ENCODE measurements around the gene CCNI2. TPM values are rescaled to one million over a fixed set of nuclear protein-coding genes. Genes with fewer than 3 reads are reported as not detected.

The CCNI2 gene
- total and polyA plus RNA-seq, 7 experiments from 2014 or later: 2.4 to 44.9 (median 5.0) TPM

DNA sequence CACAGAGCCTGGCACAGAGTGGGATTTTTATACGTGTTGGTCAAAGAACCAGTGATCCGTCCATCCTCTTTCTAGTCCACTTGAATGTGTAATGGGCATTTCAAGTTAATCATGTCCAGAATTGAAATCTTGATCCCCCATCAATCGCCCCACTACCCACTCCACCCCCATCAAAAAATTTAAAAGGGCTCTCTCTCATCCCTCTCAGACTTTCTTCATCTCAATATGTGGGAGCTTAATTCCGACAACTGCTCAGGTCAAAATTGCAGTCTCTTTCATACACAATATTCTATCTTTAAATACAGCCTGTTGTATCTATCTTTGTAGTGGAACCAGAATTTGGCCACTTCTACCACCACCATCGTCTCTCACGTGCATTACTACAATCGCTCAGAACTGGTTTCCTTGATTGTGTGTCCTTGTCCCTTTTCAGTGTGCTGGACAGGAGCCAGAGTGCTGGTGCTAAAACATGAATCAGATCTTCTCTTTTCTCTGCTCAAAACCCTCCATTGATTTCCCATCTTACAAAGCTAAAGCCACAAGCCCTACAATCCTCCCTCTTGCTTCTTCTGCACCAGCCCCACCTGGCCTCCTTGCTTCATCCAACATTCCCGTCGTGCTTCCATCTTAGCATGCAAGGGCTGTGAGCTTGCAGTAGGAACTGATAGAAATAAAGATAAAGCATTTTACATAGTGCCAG is 9.1 kb upstream of the CCNI2 start:
- DNase-seq (no peak), ATAC-seq (no peak)
- intact Hi-C loops (cut with micrococcal nuclease): loop anchor here (1.0 to 10.0 kb wide), 16 partner anchors 9 to 1999 kb away; partner anchors contain the start of genes CCNI2 (in 2 of the 2), GDF9 (in 2 of the 2), RAD50 (in 2 of the 2) and SEPTIN8 (in 2 of the 2)
- H3K9me3 Mint-ChIP-seq: peaks cover 0 to 1% (median 0%) of the 10 kb centered on the region in 11 donors
- Histone ChIP-seq H3K4me3 (ENCODE audit: low read length) (peak overlapping the region; percentile 96), H3K4me1 (ENCODE audit: control insufficient read depth in 2 of 2, insufficient read depth in 2 of 2, low read length in 2 of 2) (peaks cover 13 to 18% of the 10 kb centered on the region in 2 donors), H3K36me3 (ENCODE audit: control insufficient read depth in 2 of 3, insufficient read depth in 3 of 3, low read length in 3 of 3) (peaks cover 0 to 3% (median 0%) of the 10 kb centered on the region in 3 experiments), H3K9me3 (ENCODE audit: control insufficient read depth in 2 of 3, low read length in 3 of 3) (no peaks in the 10 kb centered on the region), H3K27me3 (ENCODE audit: control insufficient read depth in 2 of 2, insufficient read depth in 2 of 2, low read length in 2 of 2) (no peaks in the 10 kb centered on the region), H3K27ac (ENCODE audit: low read depth, low read length) (peak overlapping the region; percentile 78)
- ChIA-PET POLR2A (interaction anchor here (0.6 to 2.7 kb wide), 7 partner anchors 9 to 1192 kb away, joined by 3 to 48 read pairs (median 3); partner anchors contain the start of genes CCNI2, GDF9, RAD50 and SLC22A5), CTCF (interaction anchor here (0.8 to 1.5 kb wide), 4 partner anchors 8 to 132 kb away, joined by 4 read pairs; partner anchors contain the start of gene CCNI2)
- peaks cover 0 to 22% (median 5%) of the 10 kb centered on the region in 5 donors for H3K27me3 Mint-ChIP-seq
- peaks cover 0 to 9% (median 7%) of the 10 kb centered on the region in 5 donors for H3K36me3 Mint-ChIP-seq
- peaks cover 14 to 50% (median 36%) of the 10 kb centered on the region in 7 donors for H3K4me1 Mint-ChIP-seq
- H3K4me3 Mint-ChIP-seq: peak overlapping the region; percentile 87 to 94 (median 92)
- peak overlapping the region; percentile 84 to 94 (median 92) for H3K27ac Mint-ChIP-seq

DNA sequence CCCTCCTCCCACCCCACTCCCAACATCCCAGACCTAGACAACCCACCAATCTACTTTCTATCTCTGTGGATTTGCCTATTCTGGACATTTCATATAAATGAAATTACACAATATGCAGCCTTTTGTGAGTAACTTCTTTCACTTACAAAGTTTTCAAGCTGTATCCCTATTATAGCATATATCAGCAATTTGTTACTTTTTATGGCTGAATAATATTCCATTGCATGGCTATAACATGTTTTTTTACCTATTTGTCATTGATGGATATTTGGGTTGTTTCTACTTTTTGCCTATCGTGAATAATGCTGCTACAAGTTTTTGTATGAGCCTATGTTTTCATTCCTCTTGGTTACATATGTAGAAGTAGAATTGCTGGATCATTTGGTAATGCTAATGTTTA is 8.0 kb upstream of the CCNI2 start:
- intact Hi-C loops (cut with micrococcal nuclease): loop anchor here (5.0 to 10.0 kb wide), 5 partner anchors 128 to 1998 kb away; partner anchors contain the start of genes CAMLG (in 1 of the 2), FNIP1 (in 1 of the 2), GDF9 (in 1 of the 2) and RAPGEF6 (in 1 of the 2)
- Mint-ChIP-seq H3K9me3 (peaks cover 0 to 1% (median 0%) of the 10 kb centered on the region in 11 donors), H3K36me3 (peaks cover 0 to 2% (median 0%) of the 10 kb centered on the region in 5 donors), H3K4me1 (peaks cover 14 to 41% (median 32%) of the 10 kb centered on the region in 7 donors), H3K4me3 (no peak overlapping the region), H3K27me3 (peaks cover 0 to 22% (median 8%) of the 10 kb centered on the region in 5 donors), H3K27ac (peak overlapping the region in 1 of 9 donors; percentile 92)
- Histone ChIP-seq H3K27ac (ENCODE audit: low read depth, low read length) (no peak overlapping the region), H3K4me3 (ENCODE audit: low read length) (no peak overlapping the region), H3K9me3 (ENCODE audit: control insufficient read depth in 2 of 3, low read length in 3 of 3) (no peaks in the 10 kb centered on the region), H3K4me1 (ENCODE audit: control insufficient read depth in 2 of 2, insufficient read depth in 2 of 2, low read length in 2 of 2) (peaks cover 13 to 18% of the 10 kb centered on the region in 2 donors), H3K36me3 (ENCODE audit: control insufficient read depth in 2 of 3, insufficient read depth in 3 of 3, low read length in 3 of 3) (peaks cover 0 to 3% (median 0%) of the 10 kb centered on the region in 3 experiments), H3K27me3 (ENCODE audit: control insufficient read depth in 2 of 2, insufficient read depth in 2 of 2, low read length in 2 of 2) (no peaks in the 10 kb centered on the region)
- CTCF ChIA-PET: no interaction called here
- DNase-seq: no peak
- POLR2A ChIA-PET: interaction anchor here (2.7 kb wide), 1 partner anchor 8 kb away, joined by 48 read pairs; the partner anchor contains the start of gene CCNI2
- ATAC-seq: no peak

DNA sequence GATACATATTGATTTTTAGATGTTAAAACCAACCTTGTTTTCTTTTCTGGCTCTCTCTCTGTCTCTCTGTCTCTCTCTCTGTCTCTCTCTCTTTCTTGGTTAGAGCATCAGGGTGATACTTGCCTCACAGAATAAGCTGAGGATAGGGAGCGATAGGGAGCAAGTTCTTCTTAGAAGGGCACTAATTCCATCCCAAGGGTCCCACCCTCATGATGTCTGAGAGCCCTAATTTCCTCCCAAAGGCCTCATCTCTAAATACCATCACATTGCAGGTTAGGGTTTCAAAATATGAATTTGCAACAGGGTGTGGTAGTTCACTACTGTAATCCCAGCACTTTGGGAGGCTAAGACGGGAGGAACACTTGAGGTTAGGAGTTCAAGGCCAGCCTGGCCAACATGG is 5.1 kb upstream of the CCNI2 start:
- peaks cover 0 to 20% (median 17%) of the 10 kb centered on the region in 7 donors for H3K4me1 Mint-ChIP-seq
- peaks cover 0 to 3% (median 0%) of the 10 kb centered on the region in 11 donors for H3K9me3 Mint-ChIP-seq
- H3K4me3 Mint-ChIP-seq: no peak overlapping the region
- H3K36me3 ChIP-seq (ENCODE audit: control insufficient read depth in 2 of 3, insufficient read depth in 3 of 3, low read length in 3 of 3): peaks cover 0 to 3% (median 0%) of the 10 kb centered on the region in 3 experiments
- H3K9me3 ChIP-seq (ENCODE audit: control insufficient read depth in 2 of 3, low read length in 3 of 3): no peaks in the 10 kb centered on the region
- POLR2A ChIA-PET: no interaction called here
- H3K27me3 ChIP-seq (ENCODE audit: control insufficient read depth in 2 of 2, insufficient read depth in 2 of 2, low read length in 2 of 2): no peaks in the 10 kb centered on the region
- no peak for ATAC-seq
- peaks cover 0 to 36% (median 9%) of the 10 kb centered on the region in 5 donors for H3K27me3 Mint-ChIP-seq
- no peak overlapping the region for H3K27ac Mint-ChIP-seq
- H3K27ac ChIP-seq (ENCODE audit: low read depth, low read length): no peak overlapping the region
- no peak for DNase-seq
- H3K36me3 Mint-ChIP-seq: peaks cover 0 to 2% (median 0%) of the 10 kb centered on the region in 5 donors
- CTCF ChIA-PET: no interaction called here
- H3K4me3 ChIP-seq (ENCODE audit: low read length): no peak overlapping the region
- H3K4me1 ChIP-seq (ENCODE audit: control insufficient read depth in 2 of 2, insufficient read depth in 2 of 2, low read length in 2 of 2): peaks cover 4% of the 10 kb centered on the region in 2 donors
- intact Hi-C loops (cut with micrococcal nuclease): no loop called here

DNA sequence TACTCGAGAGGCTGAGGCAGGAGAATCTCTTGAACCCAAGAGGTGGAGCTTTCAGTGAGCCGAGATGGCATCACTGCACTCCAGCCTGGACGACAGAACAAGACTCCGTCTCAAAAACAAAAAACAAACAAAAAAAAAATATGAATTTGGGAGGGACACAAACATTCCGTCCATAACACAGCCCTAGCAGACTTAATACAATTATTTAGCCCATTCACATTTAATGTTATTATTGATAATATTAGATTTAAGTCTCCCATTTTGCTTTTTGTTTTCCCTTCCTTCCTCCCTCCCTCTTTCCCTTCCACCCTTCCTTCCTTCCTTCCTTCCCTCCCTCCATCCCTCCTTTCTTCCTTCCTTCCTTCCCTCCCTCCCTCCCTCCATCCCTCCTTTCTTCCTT is 4.6 kb upstream of the CCNI2 start:
- Mint-ChIP-seq H3K4me1 (peaks cover 0 to 17% (median 14%) of the 10 kb centered on the region in 7 donors), H3K4me3 (no peak overlapping the region), H3K9me3 (peaks cover 0 to 3% (median 0%) of the 10 kb centered on the region in 11 donors), H3K27me3 (peaks cover 0 to 36% (median 9%) of the 10 kb centered on the region in 5 donors), H3K36me3 (peaks cover 0 to 2% (median 0%) of the 10 kb centered on the region in 5 donors), H3K27ac (no peak overlapping the region)
- intact Hi-C loops (cut with micrococcal nuclease): no loop called here
- ATAC-seq (no peak), DNase-seq (no peak)
- H3K27ac ChIP-seq (ENCODE audit: low read depth, low read length): no peak overlapping the region
- ChIA-PET POLR2A (no interaction called here), CTCF (no interaction called here)
- H3K9me3 ChIP-seq (ENCODE audit: control insufficient read depth in 2 of 3, low read length in 3 of 3): no peaks in the 10 kb centered on the region
- no peaks in the 10 kb centered on the region for H3K27me3 ChIP-seq (ENCODE audit: control insufficient read depth in 2 of 2, insufficient read depth in 2 of 2, low read length in 2 of 2)
- H3K4me3 ChIP-seq (ENCODE audit: low read length): no peak overlapping the region
- peaks cover 4% of the 10 kb centered on the region in 2 donors for H3K4me1 ChIP-seq (ENCODE audit: control insufficient read depth in 2 of 2, insufficient read depth in 2 of 2, low read length in 2 of 2)
- H3K36me3 ChIP-seq (ENCODE audit: control insufficient read depth in 2 of 3, insufficient read depth in 3 of 3, low read length in 3 of 3): no peaks in the 10 kb centered on the region

DNA sequence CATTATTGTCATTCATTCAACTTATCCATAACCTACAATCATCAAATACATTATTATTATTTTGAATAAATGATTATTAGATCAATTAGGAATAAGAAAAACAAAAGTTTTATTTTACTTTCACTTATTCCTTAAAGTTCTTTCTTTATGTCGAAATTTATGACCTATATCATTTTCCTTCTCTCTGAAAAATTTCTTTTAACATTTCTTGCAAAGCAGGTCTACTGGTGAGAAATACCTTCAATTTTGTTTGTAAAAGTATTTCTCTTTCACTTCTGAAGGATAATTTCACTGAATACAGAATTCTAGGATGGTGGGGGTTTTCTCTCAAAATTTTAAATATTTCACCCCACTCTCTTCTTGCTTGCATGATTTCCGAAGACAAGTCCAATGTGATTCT is 2.6 kb upstream of the CCNI2 start:
- ATAC-seq (no peak), DNase-seq (no peak)
- H3K9me3 ChIP-seq (ENCODE audit: control insufficient read depth in 2 of 3, low read length in 3 of 3): no peaks in the 10 kb centered on the region
- H3K36me3 Mint-ChIP-seq: peaks cover 0 to 2% (median 0%) of the 10 kb centered on the region in 5 donors
- H3K9me3 Mint-ChIP-seq: peaks cover 0 to 3% (median 0%) of the 10 kb centered on the region in 11 donors
- H3K27ac ChIP-seq (ENCODE audit: low read depth, low read length): no peak overlapping the region
- H3K4me3 Mint-ChIP-seq: no peak overlapping the region
- H3K27ac Mint-ChIP-seq: no peak overlapping the region
- POLR2A ChIA-PET: no interaction called here
- CTCF ChIA-PET: no interaction called here
- H3K4me1 ChIP-seq (ENCODE audit: control insufficient read depth in 2 of 2, insufficient read depth in 2 of 2, low read length in 2 of 2): peaks cover 0 to 4% of the 10 kb centered on the region in 2 donors
- no peak overlapping the region for H3K4me3 ChIP-seq (ENCODE audit: low read length)
- intact Hi-C loops (cut with micrococcal nuclease): loop anchor here in 1 of 2 donors (5.0 kb wide), 1 partner anchor 1258 kb away; the partner anchor contains the start of gene VDAC1
- no peaks in the 10 kb centered on the region for H3K27me3 ChIP-seq (ENCODE audit: control insufficient read depth in 2 of 2, insufficient read depth in 2 of 2, low read length in 2 of 2)
- peaks cover 0 to 29% (median 9%) of the 10 kb centered on the region in 5 donors for H3K27me3 Mint-ChIP-seq
- H3K36me3 ChIP-seq (ENCODE audit: control insufficient read depth in 2 of 3, insufficient read depth in 3 of 3, low read length in 3 of 3): no peaks in the 10 kb centered on the region
- H3K4me1 Mint-ChIP-seq: peaks cover 0 to 19% (median 6%) of the 10 kb centered on the region in 7 donors

DNA sequence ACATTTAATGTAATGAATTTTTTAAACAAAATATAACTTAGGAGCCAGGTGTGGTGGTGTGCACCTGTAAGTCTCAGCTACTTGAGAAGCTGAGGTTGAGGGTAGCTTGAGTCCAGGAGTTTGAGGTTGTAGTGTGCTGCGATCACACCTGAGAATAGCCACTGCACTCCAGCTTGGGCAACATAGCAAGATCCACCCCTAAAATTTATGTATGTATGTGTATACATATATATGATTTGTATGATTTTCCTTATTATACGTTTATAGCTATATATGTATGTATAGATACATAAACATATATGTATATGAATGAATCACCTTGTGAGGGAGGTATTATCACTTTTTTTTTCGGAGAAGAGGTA is 653 bp upstream of the CCNI2 start:
- peaks cover 0 to 36% (median 6%) of the 10 kb centered on the region in 7 donors for H3K4me1 Mint-ChIP-seq
- ATAC-seq: no peak
- peak overlapping the region; percentile 66 to 89 (median 80) for H3K4me3 Mint-ChIP-seq
- ChIA-PET CTCF (interaction anchor here (0.6 to 1.1 kb wide), 4 partner anchors 9 to 213 kb away, joined by 3 to 4 read pairs (median 4); partner anchors contain the start of gene KIF3A), POLR2A (interaction anchor here (0.7 to 2.7 kb wide), 6 partner anchors 9 to 305 kb away, joined by 3 to 48 read pairs (median 4); partner anchors contain the start of genes AFF4, HSPA4, KIF3A and RAD50)
- H3K27me3 Mint-ChIP-seq: peaks cover 0 to 19% (median 9%) of the 10 kb centered on the region in 5 donors
- Histone ChIP-seq H3K4me1 (ENCODE audit: control insufficient read depth in 2 of 2, insufficient read depth in 2 of 2, low read length in 2 of 2) (peaks cover 0 to 4% of the 10 kb centered on the region in 2 donors), H3K9me3 (ENCODE audit: control insufficient read depth in 2 of 3, low read length in 3 of 3) (no peaks in the 10 kb centered on the region), H3K36me3 (ENCODE audit: control insufficient read depth in 2 of 3, insufficient read depth in 3 of 3, low read length in 3 of 3) (peaks cover 0 to 3% (median 0%) of the 10 kb centered on the region in 3 experiments), H3K27ac (ENCODE audit: low read depth, low read length) (peak overlapping the region; percentile 56), H3K4me3 (ENCODE audit: low read length) (peak overlapping the region; percentile 49), H3K27me3 (ENCODE audit: control insufficient read depth in 2 of 2, insufficient read depth in 2 of 2, low read length in 2 of 2) (no peaks in the 10 kb centered on the region)
- DNase-seq: no peak
- H3K36me3 Mint-ChIP-seq: peaks cover 0 to 13% (median 0%) of the 10 kb centered on the region in 5 donors
- intact Hi-C loops (cut with micrococcal nuclease): loop anchor here in 1 of 2 donors (5.0 kb wide), 1 partner anchor 1256 kb away; the partner anchor contains the start of gene VDAC1
- peaks cover 0 to 3% (median 0%) of the 10 kb centered on the region in 11 donors for H3K9me3 Mint-ChIP-seq
- peak overlapping the region in 6 of 9 donors; percentile 2 to 84 (median 72) for H3K27ac Mint-ChIP-seq

All from naive thymus-derived CD4-positive, alpha-beta T cell (primary cell).